ENCODE measurements around the gene BANF2.

The BANF2 gene

DNA sequence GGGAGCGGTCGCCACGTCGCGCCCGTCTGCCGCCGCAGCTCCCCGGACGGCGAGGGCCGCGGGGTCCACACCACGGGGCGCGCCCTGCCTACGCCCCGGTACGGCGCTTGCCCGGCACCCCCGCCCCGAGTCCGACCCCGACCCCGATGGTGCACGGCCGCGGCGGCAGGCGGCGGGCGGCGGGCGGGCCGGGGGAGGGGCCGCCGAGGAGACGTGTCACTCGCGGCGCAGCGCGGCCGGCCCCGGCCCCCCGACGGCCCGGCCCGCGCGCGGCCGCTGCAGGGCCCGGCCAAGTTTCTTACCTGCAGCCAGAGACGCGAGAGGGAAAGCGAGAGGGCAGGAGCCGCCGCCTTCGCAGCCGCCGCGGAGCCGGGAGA, 18.1 kb upstream of the BANF2 start:
- Histone ChIP-seq H3K9ac (peak overlapping the region; percentile 87 to 95 (median 93)), H3K4me1 (peaks cover 19 to 37% (median 25%) of the 10 kb centered on the region in 10 experiments), H3K4me3 (peak overlapping the region; percentile 75 to 94 (median 85)), H4K20me1 (peaks cover 4 to 47% (median 35%) of the 10 kb centered on the region in 11 experiments; a peak in 14 of 22 replicates), H3K27me3 (no peaks in the 10 kb centered on the region), H3K27ac (peak overlapping the region; percentile 82 to 93 (median 88)), H3K9me3 (replicated peaks in 1 of 11) (peaks cover 0 to 6% (median 1%) of the 10 kb centered on the region in 11 experiments; a peak in 5 of 22 replicates), H3K36me3 (peaks cover 18 to 31% (median 27%) of the 10 kb centered on the region in 11 experiments), H3K4me2 (peak overlapping the region in 10 of 11 experiments; percentile 28 to 98 (median 58); a peak in 15 of 22 replicates)
- no peak for TF ChIP-seq Cebpa-rat (IDR thresholded peaks at IDR 0.05)

DNA sequence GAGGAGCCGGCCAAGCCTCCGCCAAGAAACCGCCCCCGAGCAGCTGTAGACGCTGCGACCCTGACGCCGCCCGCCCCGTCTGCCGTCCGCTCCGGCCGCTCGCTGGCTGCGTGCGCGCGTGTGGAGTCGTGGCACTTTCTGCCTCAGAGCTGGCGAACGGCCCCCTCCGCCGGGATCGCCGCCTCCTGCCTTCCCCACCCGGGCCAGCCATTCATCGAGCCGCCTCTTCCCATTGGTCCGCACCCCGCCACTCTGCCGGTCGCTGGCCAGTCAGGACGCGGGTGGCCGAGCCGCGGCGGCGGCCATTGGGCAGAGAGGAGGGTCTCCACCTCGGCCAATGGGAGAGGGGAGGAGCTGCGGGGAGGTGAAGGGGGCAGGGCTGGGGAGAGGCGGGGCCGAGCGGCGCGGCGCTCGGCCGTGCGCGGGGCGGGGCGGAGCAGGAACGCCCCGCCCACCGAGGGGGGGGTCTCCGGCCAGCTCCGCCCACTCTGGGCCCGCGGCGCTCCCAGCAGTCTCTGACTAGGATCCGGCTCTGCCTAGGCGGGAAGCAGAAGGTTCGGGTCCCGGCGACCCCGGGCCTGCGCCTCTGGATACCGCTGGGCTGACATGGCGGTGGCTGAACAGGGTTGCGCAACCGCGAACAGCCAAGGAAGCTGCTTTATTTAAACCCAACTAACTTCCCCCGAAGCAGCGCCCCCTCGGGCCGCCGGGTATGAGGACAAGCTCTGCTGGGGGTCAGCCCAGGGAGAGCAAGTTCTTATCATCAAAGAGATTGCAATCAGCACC, 17.5 kb upstream of the BANF2 start, which contains the start of gene RRBP1:
TSS of gene RRBP1 (minus strand) at position 140 of the 786 bp plus-strand sequence. CDS start 21,735 bp downstream, outside the sequence.
- H3K9ac ChIP-seq = peak within 1 kb of the TSS; percentile 87 to 95 (median 93)
- peaks cover 12 to 26% (median 22%) of the 10 kb centered on the region in 11 experiments; a peak in 21 of 22 replicates for H3K36me3 ChIP-seq
- H3K27me3 ChIP-seq = no peaks in the 10 kb centered on the region
- peak; percentile 85 to 99 (median 95) for TF ChIP-seq Cebpa-rat (IDR thresholded peaks at IDR 0.05)
- H3K4me1 ChIP-seq = peaks cover 19 to 37% (median 25%) of the 10 kb centered on the region in 10 experiments
- peaks cover 4 to 42% (median 33%) of the 10 kb centered on the region in 11 experiments; a peak in 14 of 22 replicates for H4K20me1 ChIP-seq
- H3K27ac ChIP-seq = peak within 1 kb of the TSS; percentile 82 to 93 (median 88)
- H3K4me2 ChIP-seq = peak within 1 kb of the TSS; percentile 89 to 99 (median 97)
- H3K4me3 ChIP-seq = peak within 1 kb of the TSS; percentile 75 to 94 (median 85)
- H3K9me3 ChIP-seq (replicated peaks in 1 of 11) = peaks cover 0 to 11% (median 4%) of the 10 kb centered on the region in 11 experiments; a peak in 5 of 22 replicates

DNA sequence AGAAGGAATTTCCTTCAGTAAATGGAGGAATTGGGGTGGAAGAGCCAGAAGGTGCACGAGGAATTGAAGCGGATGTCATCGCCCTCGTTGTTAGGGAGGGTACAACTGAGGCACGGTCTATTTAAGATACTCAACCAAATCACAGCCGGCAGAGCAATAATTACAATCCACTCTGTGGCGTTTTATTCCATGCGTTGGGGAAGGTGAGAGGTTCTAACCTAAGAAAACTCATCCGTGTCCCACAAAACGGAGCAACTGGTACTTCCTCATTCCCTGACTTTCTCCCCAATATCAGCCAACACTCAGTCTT, 16.9 kb upstream of the BANF2 start:
- Histone ChIP-seq H3K4me2 (peak overlapping the region; percentile 47 to 62 (median 54)), H3K9ac (peak overlapping the region; percentile 84 to 95 (median 93); a peak in 21 of 22 replicates), H4K20me1 (peaks cover 4 to 37% (median 28%) of the 10 kb centered on the region in 11 experiments; a peak in 14 of 22 replicates), H3K36me3 (peaks cover 7 to 20% (median 16%) of the 10 kb centered on the region in 11 experiments; a peak in 21 of 22 replicates), H3K9me3 (replicated peaks in 1 of 11) (peaks cover 0 to 11% (median 4%) of the 10 kb centered on the region in 11 experiments; a peak in 5 of 22 replicates), H3K27ac (peak overlapping the region in 10 of 11 experiments; percentile 82 to 93 (median 88); a peak in 20 of 22 replicates), H3K4me1 (peaks cover 19 to 37% (median 25%) of the 10 kb centered on the region in 10 experiments), H3K27me3 (no peaks in the 10 kb centered on the region), H3K4me3 (peak overlapping the region; percentile 75 to 94 (median 85))
- TF ChIP-seq Cebpa-rat (IDR thresholded peaks at IDR 0.05) = peak in 1 of 11 experiments; percentile 19; a peak in 4 of 22 replicates

DNA sequence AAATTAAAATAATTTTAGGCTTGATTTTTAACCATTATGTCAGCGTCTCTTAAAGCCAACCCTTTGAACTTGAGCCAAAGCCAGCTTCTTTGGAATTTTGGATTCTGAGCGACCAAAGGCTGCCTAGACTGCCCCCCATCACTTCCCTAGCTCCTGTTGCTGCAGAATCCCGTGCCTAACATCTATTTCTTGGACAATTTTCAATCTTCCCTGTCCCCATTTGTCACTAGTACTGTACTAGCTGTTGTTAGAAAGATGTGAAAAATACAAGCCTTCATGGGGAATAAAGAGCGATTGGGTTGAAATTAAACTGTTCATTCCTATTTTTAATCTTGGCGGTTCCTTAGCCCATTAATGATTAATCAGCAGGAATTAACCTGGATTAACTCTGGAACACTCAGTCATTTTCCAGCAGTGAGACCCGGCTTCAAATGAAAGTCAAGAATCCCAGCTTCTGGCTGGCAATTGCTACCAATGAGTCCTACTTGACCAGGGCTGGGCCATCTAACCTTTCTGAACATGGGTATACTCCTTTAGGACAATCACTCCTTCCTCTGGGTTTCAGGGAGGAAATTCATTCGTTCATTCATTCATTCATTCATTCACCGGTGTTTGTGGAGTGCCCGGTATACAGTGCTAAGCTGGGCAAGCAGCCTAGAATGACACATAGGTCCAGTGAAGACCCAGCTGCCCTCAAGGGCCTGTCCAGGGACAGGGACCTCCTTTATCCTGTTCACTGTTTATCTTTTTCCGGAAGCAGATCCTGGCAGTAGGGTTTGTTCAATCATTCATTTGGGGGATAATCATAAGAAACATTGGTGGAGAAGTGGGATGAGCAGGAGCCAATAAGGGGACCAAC, 16.3 kb upstream of the BANF2 start:
- Histone ChIP-seq H3K36me3 (peaks cover under 1 to 14% (median 10%) of the 10 kb centered on the region in 11 experiments; a peak in 19 of 22 replicates), H3K27me3 (no peaks in the 10 kb centered on the region), H4K20me1 (peaks cover 4 to 31% (median 22%) of the 10 kb centered on the region in 11 experiments; a peak in 14 of 22 replicates), H3K4me3 (no peak overlapping the region), H3K9me3 (replicated peaks in 1 of 11) (peaks cover 0 to 11% (median 4%) of the 10 kb centered on the region in 11 experiments; a peak in 5 of 22 replicates), H3K4me2 (peak overlapping the region in 10 of 11 experiments; percentile 47 to 62 (median 54); a peak in 12 of 22 replicates), H3K4me1 (peaks cover 19 to 36% (median 25%) of the 10 kb centered on the region in 10 experiments), H3K9ac (no peak overlapping the region; a peak in 1 of 22 replicates), H3K27ac (peak overlapping the region in 1 of 11 experiments; percentile 85; a peak in 1 of 22 replicates)
- TF ChIP-seq Cebpa-rat (IDR thresholded peaks at IDR 0.05) = no peak

DNA sequence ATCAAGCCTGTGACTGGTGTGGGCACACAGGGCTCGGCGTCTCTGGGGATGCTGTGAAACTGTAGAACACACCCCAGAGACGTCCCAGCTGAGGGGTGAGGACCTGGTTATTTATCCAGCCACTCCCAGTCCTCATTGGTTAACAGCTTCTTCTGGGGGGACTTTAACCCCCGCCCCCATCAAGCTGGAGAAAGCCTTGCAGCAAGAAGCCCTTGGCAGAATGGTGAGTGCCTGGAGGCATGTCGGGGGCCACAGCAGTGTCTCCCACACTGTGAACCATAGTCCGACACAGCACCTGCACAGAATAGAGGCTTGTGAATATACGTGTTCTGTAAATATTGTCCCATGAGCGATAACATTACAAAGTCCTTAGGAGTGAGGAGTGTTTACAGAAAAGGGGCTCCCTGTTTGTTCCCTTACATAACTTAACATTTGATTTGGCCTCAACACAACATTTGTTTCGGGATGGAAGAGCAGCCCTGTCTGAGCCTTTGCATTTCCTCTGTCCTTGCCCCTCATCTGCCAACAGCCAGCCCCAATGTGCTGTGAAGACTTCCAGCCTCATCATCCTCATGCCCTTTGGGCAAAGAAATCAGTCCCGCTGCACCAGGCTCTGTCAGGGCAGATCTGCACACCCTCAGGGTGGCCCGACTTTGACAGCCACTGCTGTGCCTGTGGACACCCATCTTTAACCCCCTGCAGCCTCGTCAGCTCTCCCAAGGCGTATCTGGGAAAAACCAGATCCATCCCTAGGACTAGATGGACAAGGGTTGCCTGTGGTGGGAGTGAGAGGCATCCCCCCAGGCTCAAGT, 15.5 kb upstream of the BANF2 start:
- H3K9me3 ChIP-seq (replicated peaks in 1 of 11) = peaks cover 0 to 11% (median 4%) of the 10 kb centered on the region in 11 experiments; a peak in 5 of 22 replicates
- TF ChIP-seq Cebpa-rat (IDR thresholded peaks at IDR 0.05) = no peak
- H3K27me3 ChIP-seq = no peaks in the 10 kb centered on the region
- H3K4me2 ChIP-seq = no peak overlapping the region
- no peak overlapping the region for H3K9ac ChIP-seq
- no peak overlapping the region for H3K4me3 ChIP-seq
- H3K4me1 ChIP-seq = peaks cover 18 to 28% (median 20%) of the 10 kb centered on the region in 10 experiments
- no peak overlapping the region for H3K27ac ChIP-seq
- H4K20me1 ChIP-seq = peaks cover 4 to 23% (median 16%) of the 10 kb centered on the region in 11 experiments; a peak in 14 of 22 replicates
- H3K36me3 ChIP-seq = peaks cover 0 to 6% (median 2%) of the 10 kb centered on the region in 11 experiments; a peak in 9 of 22 replicates

DNA sequence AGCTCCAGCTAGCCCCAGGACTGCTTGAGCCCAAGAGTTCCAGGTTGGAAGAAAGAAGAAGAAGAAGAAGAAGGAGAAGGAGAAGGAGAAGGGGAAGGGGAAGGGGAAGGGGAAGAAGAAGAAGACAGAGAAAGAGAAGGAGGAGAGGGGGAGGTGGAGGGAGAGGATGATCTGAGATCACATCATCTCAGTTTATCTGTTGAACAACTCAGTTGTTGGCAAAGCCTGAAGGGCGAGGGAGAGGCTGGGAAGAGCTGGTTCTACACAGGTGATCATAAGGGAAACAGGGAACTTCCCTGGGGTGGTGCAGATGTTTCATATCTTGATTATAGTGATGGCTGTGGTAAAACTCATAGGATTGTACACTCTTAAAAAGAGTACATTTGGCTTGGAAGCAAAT, 14.6 kb upstream of the BANF2 start:
- H3K4me3 ChIP-seq = no peak overlapping the region
- peaks cover 0 to 11% (median 4%) of the 10 kb centered on the region in 11 experiments; a peak in 9 of 22 replicates for H3K9me3 ChIP-seq (replicated peaks in 1 of 11)
- H3K27ac ChIP-seq = no peak overlapping the region
- no peaks in the 10 kb centered on the region for H3K27me3 ChIP-seq
- no peak overlapping the region for H3K4me2 ChIP-seq
- peaks cover under 1 to 14% (median 8%) of the 10 kb centered on the region in 11 experiments; a peak in 13 of 22 replicates for H4K20me1 ChIP-seq
- no peak overlapping the region for H3K9ac ChIP-seq
- H3K36me3 ChIP-seq = no peaks in the 10 kb centered on the region
- peaks cover 9 to 19% (median 11%) of the 10 kb centered on the region in 10 experiments for H3K4me1 ChIP-seq
- TF ChIP-seq Cebpa-rat (IDR thresholded peaks at IDR 0.05) = no peak

DNA sequence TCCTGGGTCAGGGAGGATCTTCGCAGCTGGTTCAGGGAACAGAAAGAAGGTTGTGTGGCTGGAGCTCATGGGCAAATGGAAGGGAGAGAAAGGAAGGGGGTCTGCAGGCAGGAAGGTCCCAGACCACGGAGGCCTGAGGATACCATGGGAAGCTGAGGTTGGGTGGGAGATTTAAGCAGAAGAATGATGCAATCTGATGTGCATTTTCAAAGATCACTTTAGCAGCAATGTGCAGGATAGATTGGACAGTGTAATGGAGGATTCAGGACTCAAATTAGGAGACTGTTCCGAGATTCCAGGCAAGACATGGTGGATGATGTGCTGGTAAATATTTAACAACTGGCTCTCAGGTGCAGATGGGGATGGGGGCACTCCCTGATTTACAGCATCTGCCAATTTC, 12.0 kb upstream of the BANF2 start:
- no peaks in the 10 kb centered on the region for H3K36me3 ChIP-seq
- H3K4me2 ChIP-seq = no peak overlapping the region
- H3K9me3 ChIP-seq (replicated peaks in 1 of 11) = peaks cover 0 to 11% (median 5%) of the 10 kb centered on the region in 11 experiments; a peak in 9 of 22 replicates
- no peak overlapping the region for H3K4me3 ChIP-seq
- no peak overlapping the region for H3K9ac ChIP-seq
- peaks cover 2 to 15% (median 5%) of the 10 kb centered on the region in 10 experiments; a peak in 15 of 20 replicates for H3K4me1 ChIP-seq
- H3K27me3 ChIP-seq = no peaks in the 10 kb centered on the region
- no peak overlapping the region for H3K27ac ChIP-seq
- no peaks in the 10 kb centered on the region for H4K20me1 ChIP-seq
- TF ChIP-seq Cebpa-rat (IDR thresholded peaks at IDR 0.05) = peak in 2 of 11 experiments; percentile 11 to 12; a peak in 1 of 22 replicates

Measured in BLaER1 treated with 17β-estradiol and CSF1 and Interleukin-3, amounts not matched to agents 10 nM and 100 nM (cell line).